Keratinocyte (primary cell): Measurements from ENCODE around the gene LRRC73. TPM values are rescaled to one million over a fixed set of nuclear protein-coding genes. Genes with fewer than 3 reads are reported as not detected.

Experiments
- DNase-seq: peaks from one replicate; pipeline ENCODE4 v3.0.0-alpha.2; 2011; ENCODE audit warnings: low read depth, missing footprints, low spot score
- FAIRE-seq: peaks from 2 replicates; lab custom pipeline; 2011; peaks lifted over from hg19 to GRCh38; lab: Jason Lieb, UNC
- H2AFZ ChIP-seq: 2 replicates; pipeline ENCODE4 v1.6.0; 2012; ENCODE audit warnings: low read length, control low read depth, inconsistent platforms; ENCODE audit not compliant: control insufficient read depth
- H3K27ac ChIP-seq: 2 replicates; pipeline ENCODE4 v1.5.1; 2011; ENCODE audit warnings: low read length; ENCODE audit not compliant: control insufficient read depth, insufficient read depth
- H3K27me3 ChIP-seq: 3 replicates; pipeline ENCODE4 v1.6.0; 2011; ENCODE audit warnings: low read length; ENCODE audit not compliant: control insufficient read depth, insufficient read depth; ENCODE audit errors: extremely low read depth
- H3K36me3 ChIP-seq, 2 experiments: 2 replicates in 1 of 2; 3 replicates in 1 of 2; pipeline ENCODE4 v1.5.1; 2011; ENCODE audit warnings: low read length in 2 of 2, mild to moderate bottlenecking in 1 of 2; ENCODE audit not compliant: control insufficient read depth in 2 of 2, insufficient read depth in 2 of 2; ENCODE audit errors: extremely low read depth in 1 of 2
- H3K4me1 ChIP-seq: 3 replicates; pipeline ENCODE4 v1.5.1; 2011; ENCODE audit warnings: low read length; ENCODE audit not compliant: control insufficient read depth, insufficient read depth; ENCODE audit errors: extremely low read depth
- H3K4me2 ChIP-seq: 3 replicates; pipeline ENCODE4 v1.6.0; 2011; ENCODE audit warnings: low read depth, low read length; ENCODE audit not compliant: control insufficient read depth, insufficient read depth; ENCODE audit errors: extremely low read depth
- H3K4me3 ChIP-seq, 3 experiments: fragments of 200-600 bp in 1 of 3; sonication (generic) in 1 of 3; 2 replicates in 2 of 3; 3 replicates in 1 of 3; pipeline ENCODE4 v1.5.1; 2011 to 2016; ENCODE audit warnings: low read length in 3 of 3, mild to moderate bottlenecking in 3 of 3, control low read depth in 2 of 3, inconsistent platforms in 1 of 3, low read depth in 1 of 3, mixed read lengths in 1 of 3, mixed run types in 1 of 3, moderate library complexity in 1 of 3; ENCODE audit not compliant: control insufficient read depth in 2 of 3, insufficient read depth in 2 of 3; ENCODE audit errors: extremely low read depth in 1 of 3
- H3K79me2 ChIP-seq: 2 replicates; pipeline ENCODE4 v1.6.0; 2012; ENCODE audit warnings: low read length; ENCODE audit not compliant: control insufficient read depth, insufficient read depth
- H3K9ac ChIP-seq: 3 replicates; pipeline ENCODE4 v1.6.0; 2011; ENCODE audit warnings: low read length; ENCODE audit not compliant: control insufficient read depth, insufficient read depth; ENCODE audit errors: extremely low read depth
- H3K9me1 ChIP-seq: 3 replicates; pipeline ENCODE4 v1.6.0; 2011; ENCODE audit warnings: low read length; ENCODE audit not compliant: control insufficient read depth, insufficient read depth; ENCODE audit errors: extremely low read depth
- H3K9me3 ChIP-seq: 2 replicates; pipeline ENCODE4 v1.5.1; 2012; ENCODE audit warnings: low read depth, low read length; ENCODE audit not compliant: control insufficient read depth
- H4K20me1 ChIP-seq: 3 replicates; pipeline ENCODE4 v1.6.0; 2011; ENCODE audit warnings: low read length; ENCODE audit not compliant: control insufficient read depth, insufficient read depth; ENCODE audit errors: extremely low read depth
- EZH2 ChIP-seq: IDR thresholded peaks from one replicate; pipeline ENCODE4 v1.6.1; 2012; ENCODE audit warnings: inconsistent platforms, mild to moderate bottlenecking, low read length, moderate library complexity
- dilution Hi-C: fragments of 300-500 bp; cut with MboI; formaldehyde crosslinking; loops from one replicate; pipeline ENCODE4 v1.7.0; 2020; ENCODE audit warnings: low sequenced_read_pairs; ENCODE audit not compliant: extremely low pct_ligation_motif_present
- polyA plus RNA-seq, 5 experiments: library from polyadenylated mRNA; depleted of rRNA in 3 of 5; stranded (reverse) in 3 of 5; stranded (forward) in 1 of 5; unstranded in 1 of 5; fragments of >200 nt; gene quantifications; 1 replicate in 1 of 5; 2 replicates in 3 of 5; 3 replicates in 1 of 5; pipeline versions ENCODE4 v1.2.1 to v1.2.3, GENCODE V29; 2011 to 2012; ENCODE audit warnings: missing spikeins in 2 of 5, low read depth in 1 of 5, low replicate concordance in 1 of 5
- TF ChIP-seq, protein P1 (sequence below), 3 experiments: IDR thresholded peaks in 1 of 3; conservative IDR thresholded peaks in 1 of 3; optimal IDR thresholded peaks in 1 of 3; 2 replicates in 2 of 3; 3 replicates in 1 of 3; pipeline versions ENCODE3 to v1.5.1; 2011; ENCODE audit warnings: low read length in 3 of 3, mild to moderate bottlenecking in 3 of 3, moderate library complexity in 2 of 3, control low read depth in 1 of 3, inconsistent platforms in 1 of 3; ENCODE audit not compliant: insufficient read depth in 2 of 3; ENCODE audit errors: extremely low read depth in 1 of 3

LRRC73 gene
- polyA plus RNA-seq, 1 donor (not counting 4 experiments of a cell fraction or from before 2014, with no cell fraction given) = 0.16 TPM

DNA sequence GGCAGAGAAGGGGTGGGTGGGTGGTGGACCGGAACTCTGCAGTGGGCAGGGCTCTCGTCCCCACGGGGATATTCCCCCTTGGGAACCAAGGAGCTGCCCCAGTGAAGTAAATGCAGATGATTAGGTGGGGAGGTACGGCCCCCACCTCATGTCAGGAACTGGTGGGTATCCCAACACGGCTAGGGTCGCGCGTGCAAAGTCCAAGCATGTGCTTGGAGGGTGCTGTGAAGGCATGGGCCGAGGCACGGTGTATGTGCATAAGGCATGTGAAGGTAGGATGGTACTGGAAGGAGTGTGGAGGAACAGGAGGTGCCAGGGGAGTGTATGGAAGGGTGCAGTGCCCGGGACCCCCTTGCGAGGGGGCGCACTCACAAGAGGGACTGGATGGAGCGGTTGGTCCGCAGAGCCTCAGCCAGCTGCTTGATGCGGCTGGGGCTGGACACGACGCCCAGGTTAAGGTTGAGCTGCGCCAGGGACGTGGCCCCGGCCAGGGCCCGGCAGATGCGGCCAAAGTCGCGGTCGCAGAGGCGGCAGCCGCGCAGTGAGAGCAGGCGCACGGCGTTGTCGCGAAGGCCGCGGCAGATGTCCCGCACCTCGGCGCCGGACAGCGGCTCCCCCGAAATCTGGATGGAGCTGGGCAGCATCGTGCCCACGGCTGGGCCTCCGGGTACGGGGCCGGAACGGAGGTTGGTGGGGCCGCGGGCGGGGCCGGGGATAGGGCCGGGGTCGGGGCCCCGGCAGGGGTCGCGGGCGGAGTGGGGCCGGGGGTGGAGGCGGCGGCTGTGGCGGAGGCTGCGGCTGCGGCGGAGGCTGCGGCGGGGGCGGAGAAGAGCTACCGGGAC lies 783 bp downstream of the LRRC73 start:
- Histone ChIP-seq H3K79me2 (peaks cover 6% of the 10 kb centered on the region), H4K20me1 (no peaks in the 10 kb centered on the region), H3K36me3 (peaks cover 26 to 30% of the 10 kb centered on the region in 2 experiments), H3K9me1 (no peaks in the 10 kb centered on the region), H2AFZ (peak overlapping the region; percentile 46), H3K9ac (peak overlapping the region; percentile 50), H3K27me3 (peaks cover 10% of the 10 kb centered on the region), H3K27ac (no peak overlapping the region), H3K4me3 (peak overlapping the region; percentile 49 to 81 (median 68)), H3K4me2 (peak overlapping the region; percentile 91), H3K4me1 (peaks cover 15% of the 10 kb centered on the region), H3K9me3 (no peaks in the 10 kb centered on the region)
- TF ChIP-seq, protein P1, sequence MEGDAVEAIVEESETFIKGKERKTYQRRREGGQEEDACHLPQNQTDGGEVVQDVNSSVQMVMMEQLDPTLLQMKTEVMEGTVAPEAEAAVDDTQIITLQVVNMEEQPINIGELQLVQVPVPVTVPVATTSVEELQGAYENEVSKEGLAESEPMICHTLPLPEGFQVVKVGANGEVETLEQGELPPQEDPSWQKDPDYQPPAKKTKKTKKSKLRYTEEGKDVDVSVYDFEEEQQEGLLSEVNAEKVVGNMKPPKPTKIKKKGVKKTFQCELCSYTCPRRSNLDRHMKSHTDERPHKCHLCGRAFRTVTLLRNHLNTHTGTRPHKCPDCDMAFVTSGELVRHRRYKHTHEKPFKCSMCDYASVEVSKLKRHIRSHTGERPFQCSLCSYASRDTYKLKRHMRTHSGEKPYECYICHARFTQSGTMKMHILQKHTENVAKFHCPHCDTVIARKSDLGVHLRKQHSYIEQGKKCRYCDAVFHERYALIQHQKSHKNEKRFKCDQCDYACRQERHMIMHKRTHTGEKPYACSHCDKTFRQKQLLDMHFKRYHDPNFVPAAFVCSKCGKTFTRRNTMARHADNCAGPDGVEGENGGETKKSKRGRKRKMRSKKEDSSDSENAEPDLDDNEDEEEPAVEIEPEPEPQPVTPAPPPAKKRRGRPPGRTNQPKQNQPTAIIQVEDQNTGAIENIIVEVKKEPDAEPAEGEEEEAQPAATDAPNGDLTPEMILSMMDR (optimal IDR thresholded peaks at IDR 0.05 in 1 of 3, IDR thresholded peaks at IDR 0.05 in 1 of 3, conservative IDR thresholded peaks at IDR 0.05 in 1 of 3; ENCODE audit: extremely low read depth in 1 of 3, insufficient read depth in 2 of 3, low read length in 3 of 3) = no peak
- TF ChIP-seq EZH2 = no peak
- dilution Hi-C loops = no loop called here
- DNase-seq (no peak), FAIRE-seq (no peak)

DNA sequence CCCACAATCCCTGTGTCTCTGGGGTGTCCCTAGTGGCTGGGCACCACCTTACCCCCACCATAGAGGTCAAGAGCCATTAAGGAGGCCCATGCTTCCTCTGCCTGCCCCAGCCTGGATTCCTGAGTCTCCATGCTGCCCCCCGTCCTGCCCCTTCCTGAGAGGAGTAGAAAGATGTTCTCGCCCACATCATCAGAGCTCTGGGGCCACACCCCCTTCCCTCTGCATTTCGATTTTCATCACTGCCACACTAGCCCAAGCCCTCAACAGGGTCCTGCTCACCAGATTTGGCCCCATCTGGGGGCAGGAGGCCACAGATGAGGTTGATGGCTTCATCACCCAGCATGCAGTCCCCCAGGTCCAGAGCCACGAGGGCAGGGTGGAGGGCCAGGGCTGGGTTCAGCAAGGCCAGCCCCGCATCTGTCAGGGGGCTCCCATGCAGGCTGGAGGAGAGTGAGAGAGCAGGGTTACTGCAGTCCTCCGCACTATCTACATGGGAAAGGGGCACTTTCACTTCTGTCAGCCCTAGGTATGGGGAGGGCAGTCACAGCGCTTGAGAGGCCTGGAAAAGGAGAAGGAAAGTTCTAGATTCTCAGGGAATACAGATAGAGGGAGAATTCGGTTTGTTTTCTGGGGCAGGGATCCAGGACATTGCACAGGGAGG lies 1.5 kb downstream of the LRRC73 start:
- H3K4me3 ChIP-seq = no peak overlapping the region
- FAIRE-seq (no peak), DNase-seq (no peak)
- dilution Hi-C loops = no loop called here
- H3K4me1 ChIP-seq = peaks cover 15% of the 10 kb centered on the region
- H3K27me3 ChIP-seq = peaks cover 10% of the 10 kb centered on the region
- TF ChIP-seq EZH2 = no peak
- TF ChIP-seq, protein P1 (optimal IDR thresholded peaks at IDR 0.05 in 1 of 3, IDR thresholded peaks at IDR 0.05 in 1 of 3, conservative IDR thresholded peaks at IDR 0.05 in 1 of 3; ENCODE audit: extremely low read depth in 1 of 3, insufficient read depth in 2 of 3, low read length in 3 of 3) = no peak
- no peaks in the 10 kb centered on the region for H3K9me1 ChIP-seq
- no peak overlapping the region for H3K9ac ChIP-seq
- no peaks in the 10 kb centered on the region for H4K20me1 ChIP-seq
- H3K36me3 ChIP-seq = peaks cover 24 to 32% of the 10 kb centered on the region in 2 experiments
- no peak overlapping the region for H3K4me2 ChIP-seq
- H2AFZ ChIP-seq = no peak overlapping the region
- no peaks in the 10 kb centered on the region for H3K9me3 ChIP-seq
- H3K27ac ChIP-seq = no peak overlapping the region
- peaks cover 3% of the 10 kb centered on the region for H3K79me2 ChIP-seq
